GM21528 (cell line): ENCODE data around the gene USP30.
"Not testable (repeated sequence)": the region's sequence is repeated elsewhere in the genome, so short reads cannot be mapped to it uniquely, and the experiment has no call there.

ENCODE experiments used
- ATAC-seq: cut with Tn5 transposase; IDR thresholded peaks from one replicate; pipeline ENCODE4 v1.9.1; 2021; ENCODE audit warnings: mild to moderate bottlenecking, moderate library complexity; ENCODE audit not compliant: unreplicated experiment, low FRiP score

Gene USP30

GRCh38 chr12:109052414-109053323 is at the start of gene USP30:
Gene USP30 (plus strand): TSS chr12:109052576. CDS start chr12:109052679, 103 bp downstream.
- ATAC-seq: peak; percentile 70

- ATAC-seq: no peak
Observed at GRCh38 chr12:109004017-109004416, 48.4 kb upstream of the USP30 start.

- ATAC-seq: no peak
Observed at GRCh38 chr12:109009766-109010165, 42.6 kb upstream of the USP30 start.

- ATAC-seq: no peak
Observed at GRCh38 chr12:109010259-109010658, 42.1 kb upstream of the USP30 start.

- no peak for ATAC-seq
Observed at GRCh38 chr12:109014984-109015765, 37.2 kb upstream of the USP30 start.

GRCh38 chr12:109016016-109016415 is 36.4 kb upstream of the USP30 start:
- no peak for ATAC-seq

- ATAC-seq: no peak
Observed at GRCh38 chr12:109016978-109017377, 35.4 kb upstream of the USP30 start.

- ATAC-seq: no peak
Observed at GRCh38 chr12:109018296-109018695, 34.1 kb upstream of the USP30 start.

GRCh38 chr12:109020146-109020795 is 32.1 kb upstream of the USP30 start:
- no peak for ATAC-seq

GRCh38 chr12:109020796-109021380 is 31.5 kb upstream of the USP30 start, which contains the start of gene SVOP:
Gene SVOP (minus strand): TSS chr12:109021068. CDS start chr12:109020868, 200 bp downstream.
- ATAC-seq: no peak

- ATAC-seq: no peak
Observed at GRCh38 chr12:109027767-109028166, 24.6 kb upstream of the USP30 start.

- not testable (repeated sequence) for ATAC-seq
Observed at GRCh38 chr12:109028624-109029023, 23.8 kb upstream of the USP30 start.

GRCh38 chr12:109029411-109029810 is 23.0 kb upstream of the USP30 start:
- ATAC-seq: no peak

- ATAC-seq: no peak
Observed at GRCh38 chr12:109033239-109034196, 18.9 kb upstream of the USP30 start.

- no peak for ATAC-seq
Observed at GRCh38 chr12:109036975-109037374, 15.4 kb upstream of the USP30 start.

- no peak for ATAC-seq
Observed at GRCh38 chr12:109044241-109044640, 8.1 kb upstream of the USP30 start.

GRCh38 chr12:109047081-109047805 is 5.1 kb upstream of the USP30 start:
- no peak for ATAC-seq

- ATAC-seq: not testable (repeated sequence)
Observed at GRCh38 chr12:109048706-109049105, 3.7 kb upstream of the USP30 start.

- ATAC-seq: not testable (repeated sequence)
Observed at GRCh38 chr12:109049794-109050193, 2.6 kb upstream of the USP30 start.
